Measurements from ENCODE around the gene SMC6.

DNA sequence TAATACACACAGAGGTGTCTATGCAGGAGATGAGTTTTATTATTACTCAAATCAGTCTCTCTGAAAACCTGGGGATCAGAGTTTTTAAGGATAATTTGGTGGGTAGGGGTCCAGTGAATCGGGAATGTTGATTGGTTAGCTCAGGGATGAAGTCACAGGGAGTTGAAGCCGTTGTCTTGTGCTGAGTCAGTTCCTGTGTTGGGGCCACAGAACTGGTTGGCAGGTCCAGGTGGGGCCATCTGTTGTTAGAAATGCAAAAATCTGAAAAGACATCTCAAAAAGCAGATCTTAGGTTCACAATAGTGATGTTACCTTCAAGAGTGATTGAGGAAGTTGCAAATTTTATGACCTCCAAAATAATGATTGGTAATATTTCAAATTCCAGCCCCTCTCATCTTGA is 126.2 kb downstream of the SMC6 start:
- TF ChIP-seq, protein P1, sequence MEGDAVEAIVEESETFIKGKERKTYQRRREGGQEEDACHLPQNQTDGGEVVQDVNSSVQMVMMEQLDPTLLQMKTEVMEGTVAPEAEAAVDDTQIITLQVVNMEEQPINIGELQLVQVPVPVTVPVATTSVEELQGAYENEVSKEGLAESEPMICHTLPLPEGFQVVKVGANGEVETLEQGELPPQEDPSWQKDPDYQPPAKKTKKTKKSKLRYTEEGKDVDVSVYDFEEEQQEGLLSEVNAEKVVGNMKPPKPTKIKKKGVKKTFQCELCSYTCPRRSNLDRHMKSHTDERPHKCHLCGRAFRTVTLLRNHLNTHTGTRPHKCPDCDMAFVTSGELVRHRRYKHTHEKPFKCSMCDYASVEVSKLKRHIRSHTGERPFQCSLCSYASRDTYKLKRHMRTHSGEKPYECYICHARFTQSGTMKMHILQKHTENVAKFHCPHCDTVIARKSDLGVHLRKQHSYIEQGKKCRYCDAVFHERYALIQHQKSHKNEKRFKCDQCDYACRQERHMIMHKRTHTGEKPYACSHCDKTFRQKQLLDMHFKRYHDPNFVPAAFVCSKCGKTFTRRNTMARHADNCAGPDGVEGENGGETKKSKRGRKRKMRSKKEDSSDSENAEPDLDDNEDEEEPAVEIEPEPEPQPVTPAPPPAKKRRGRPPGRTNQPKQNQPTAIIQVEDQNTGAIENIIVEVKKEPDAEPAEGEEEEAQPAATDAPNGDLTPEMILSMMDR (IDR thresholded peaks at IDR 0.05) = no peak
- no peak for TF ChIP-seq POLR2A (IDR thresholded peaks at IDR 0.05)
